HEK293T (cell line): ENCODE results near the gene SCN4A.

Experiments
- BHLHE40 ChIP-seq: fragments of 450-650 bp; IDR thresholded peaks from 2 replicates; pipeline ENCODE4 v1.6.1; 2016; ENCODE audit warnings: mild to moderate bottlenecking, moderate library complexity, borderline replicate concordance
- ELF4 ChIP-seq: fragments of 450-650 bp; IDR thresholded peaks from 2 replicates; pipeline ENCODE4 v1.6.1; 2017; ENCODE audit warnings: antibody characterized with exemption
- FOXA1 ChIP-seq: fragments of 450-650 bp; IDR thresholded peaks from 2 replicates; pipeline ENCODE4 v1.6.1; 2016; ENCODE audit warnings: mild to moderate bottlenecking
- FOXK2 ChIP-seq: fragments of 450-650 bp; IDR thresholded peaks from 2 replicates; pipeline ENCODE4 v1.6.1; 2016; ENCODE audit warnings: mild to moderate bottlenecking
- HDGF ChIP-seq: fragments of 450-650 bp; IDR thresholded peaks from 2 replicates; pipeline ENCODE4 v1.6.1; 2017; ENCODE audit warnings: antibody characterized with exemption, borderline replicate concordance
- L3MBTL2 ChIP-seq: fragments of 450-650 bp; conservative IDR thresholded peaks from 2 replicates; pipeline ENCODE4 v1.6.1; 2016; ENCODE audit warnings: mild to moderate bottlenecking
- LEF1 ChIP-seq: fragments of 450-650 bp; IDR thresholded peaks from 2 replicates; pipeline ENCODE4 v1.6.1; 2017; ENCODE audit warnings: mild to moderate bottlenecking, borderline replicate concordance
- NFRKB ChIP-seq: fragments of 450-650 bp; IDR thresholded peaks from 2 replicates; pipeline ENCODE4 v1.6.1; 2016; ENCODE audit warnings: mild to moderate bottlenecking, moderate library complexity
- SP1 ChIP-seq: fragments of 450-650 bp; IDR thresholded peaks from 2 replicates; pipeline ENCODE4 v1.6.1; 2017
- SUZ12 ChIP-seq: fragments of 450-650 bp; IDR thresholded peaks from 2 replicates; pipeline ENCODE4 v1.6.1; 2016; ENCODE audit warnings: mild to moderate bottlenecking
- TF ChIP-seq, protein P1 (sequence below): fragments of 450-650 bp; IDR thresholded peaks from 2 replicates; pipeline ENCODE4 v1.6.1; 2016

DNA sequence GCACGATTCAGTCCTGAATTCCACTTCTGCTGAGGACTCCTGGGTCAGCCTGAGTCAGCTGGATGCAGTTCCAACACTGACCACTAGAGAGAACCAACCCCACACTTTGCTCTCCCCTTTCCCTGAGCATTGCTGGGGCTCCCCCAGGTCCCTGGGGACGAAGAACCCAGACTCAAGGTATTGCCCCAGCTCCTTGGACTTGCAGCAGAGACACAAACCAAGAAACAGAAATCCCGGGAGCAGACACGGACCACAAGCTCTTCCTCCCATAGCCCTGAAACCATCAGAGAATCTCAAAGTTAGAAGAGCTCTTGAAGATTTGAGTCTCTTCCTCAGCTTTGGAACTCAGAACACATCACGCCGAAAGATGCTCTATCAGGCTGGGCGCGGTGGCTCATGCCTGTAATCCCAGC lies 53.4 kb downstream of the SCN4A start:
- TF ChIP-seq SP1 (no peak), FOXA1 (no peak), FOXK2 (no peak), LEF1 (no peak), BHLHE40 (no peak), ELF4 (no peak), HDGF (no peak), L3MBTL2 (no peak), SUZ12 (no peak), NFRKB (no peak)
- TF ChIP-seq, protein P1, sequence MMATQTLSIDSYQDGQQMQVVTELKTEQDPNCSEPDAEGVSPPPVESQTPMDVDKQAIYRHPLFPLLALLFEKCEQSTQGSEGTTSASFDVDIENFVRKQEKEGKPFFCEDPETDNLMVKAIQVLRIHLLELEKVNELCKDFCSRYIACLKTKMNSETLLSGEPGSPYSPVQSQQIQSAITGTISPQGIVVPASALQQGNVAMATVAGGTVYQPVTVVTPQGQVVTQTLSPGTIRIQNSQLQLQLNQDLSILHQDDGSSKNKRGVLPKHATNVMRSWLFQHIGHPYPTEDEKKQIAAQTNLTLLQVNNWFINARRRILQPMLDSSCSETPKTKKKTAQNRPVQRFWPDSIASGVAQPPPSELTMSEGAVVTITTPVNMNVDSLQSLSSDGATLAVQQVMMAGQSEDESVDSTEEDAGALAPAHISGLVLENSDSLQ, result no peak
